Loucy (cell line): ENCODE data around the gene ENTR1.

Experiments used
- H2AFZ ChIP-seq: fragments of 200-600 bp; sonication (generic); 2 replicates; pipeline ENCODE4 v1.6.0; 2016; ENCODE audit warnings: antibody characterized with exemption, mild to moderate bottlenecking, low read length, moderate library complexity
- H3F3A ChIP-seq: fragments of 200-600 bp; 2 replicates; pipeline ENCODE4 v1.6.0; 2016; ENCODE audit warnings: antibody characterized with exemption, low read depth, mild to moderate bottlenecking
- H3K27me3 ChIP-seq: fragments of 200-600 bp; sonication (generic); 2 replicates; pipeline ENCODE4 v1.6.1; 2014; ENCODE audit warnings: low read length, mild to moderate bottlenecking; ENCODE audit not compliant: insufficient read depth, poor library complexity, severe bottlenecking
- H3K36me3 ChIP-seq: fragments of 200-600 bp; sonication (generic); 2 replicates; pipeline ENCODE4 v1.6.1; 2016; ENCODE audit warnings: low read length; ENCODE audit not compliant: insufficient read depth
- H3K4me1 ChIP-seq: fragments of 200-600 bp; sonication (generic); 2 replicates; pipeline ENCODE4 v1.5.1; 2014; ENCODE audit warnings: low read length, mild to moderate bottlenecking; ENCODE audit not compliant: insufficient read depth, poor library complexity, severe bottlenecking
- H3K4me2 ChIP-seq: fragments of 200-600 bp; sonication (generic); 2 replicates; pipeline ENCODE4 v1.6.0; 2014; ENCODE audit warnings: antibody characterized with exemption, low read length, low read depth, mild to moderate bottlenecking; ENCODE audit not compliant: poor library complexity, severe bottlenecking
- H3K4me3 ChIP-seq: fragments of 200-600 bp; sonication (generic); 2 replicates; pipeline ENCODE4 v1.5.1; 2014; ENCODE audit warnings: low read length, mild to moderate bottlenecking, mixed read lengths; ENCODE audit not compliant: poor library complexity, severe bottlenecking
- H3K79me2 ChIP-seq: fragments of 200-600 bp; sonication (generic); 2 replicates; pipeline ENCODE4 v1.6.1; 2014; ENCODE audit warnings: low read length; ENCODE audit not compliant: insufficient read depth
- H3K9ac ChIP-seq: fragments of 200-600 bp; sonication (generic); 2 replicates; pipeline ENCODE4 v1.6.0; 2014; ENCODE audit warnings: mild to moderate bottlenecking, low read depth, low read length, moderate library complexity; ENCODE audit not compliant: poor library complexity, severe bottlenecking
- H3K9me2 ChIP-seq: fragments of 200-600 bp; sonication (generic); replicated peaks from 2 replicates; pipeline ENCODE4 v1.6.1; 2016; ENCODE audit warnings: low read depth, low read length, mixed read lengths
- H3K9me3 ChIP-seq: fragments of 200-600 bp; sonication (generic); 2 replicates; pipeline ENCODE4 v1.6.1; 2014; ENCODE audit warnings: mild to moderate bottlenecking, antibody characterized with exemption, low read length, low read depth; ENCODE audit not compliant: insufficient read depth
- H4K20me1 ChIP-seq: fragments of 200-600 bp; sonication (generic); 2 replicates; pipeline ENCODE4 v1.6.0; 2014; ENCODE audit warnings: antibody characterized with exemption, low read length, mild to moderate bottlenecking; ENCODE audit not compliant: insufficient read depth, poor library complexity, severe bottlenecking
- EZH2phosphoT487 ChIP-seq: fragments of 200-600 bp; IDR thresholded peaks from 2 replicates; pipeline ENCODE4 v1.6.1; 2018; ENCODE audit warnings: antibody characterized with exemption, mild to moderate bottlenecking, moderate library complexity, borderline replicate concordance
- TF ChIP-seq, protein P1 (sequence below): fragments of 200-600 bp; sonication (generic); conservative IDR thresholded peaks from 2 replicates; pipeline ENCODE4 v1.5.1; 2014; ENCODE audit warnings: mild to moderate bottlenecking, antibody characterized with exemption, low read length

ENTR1 gene

DNA sequence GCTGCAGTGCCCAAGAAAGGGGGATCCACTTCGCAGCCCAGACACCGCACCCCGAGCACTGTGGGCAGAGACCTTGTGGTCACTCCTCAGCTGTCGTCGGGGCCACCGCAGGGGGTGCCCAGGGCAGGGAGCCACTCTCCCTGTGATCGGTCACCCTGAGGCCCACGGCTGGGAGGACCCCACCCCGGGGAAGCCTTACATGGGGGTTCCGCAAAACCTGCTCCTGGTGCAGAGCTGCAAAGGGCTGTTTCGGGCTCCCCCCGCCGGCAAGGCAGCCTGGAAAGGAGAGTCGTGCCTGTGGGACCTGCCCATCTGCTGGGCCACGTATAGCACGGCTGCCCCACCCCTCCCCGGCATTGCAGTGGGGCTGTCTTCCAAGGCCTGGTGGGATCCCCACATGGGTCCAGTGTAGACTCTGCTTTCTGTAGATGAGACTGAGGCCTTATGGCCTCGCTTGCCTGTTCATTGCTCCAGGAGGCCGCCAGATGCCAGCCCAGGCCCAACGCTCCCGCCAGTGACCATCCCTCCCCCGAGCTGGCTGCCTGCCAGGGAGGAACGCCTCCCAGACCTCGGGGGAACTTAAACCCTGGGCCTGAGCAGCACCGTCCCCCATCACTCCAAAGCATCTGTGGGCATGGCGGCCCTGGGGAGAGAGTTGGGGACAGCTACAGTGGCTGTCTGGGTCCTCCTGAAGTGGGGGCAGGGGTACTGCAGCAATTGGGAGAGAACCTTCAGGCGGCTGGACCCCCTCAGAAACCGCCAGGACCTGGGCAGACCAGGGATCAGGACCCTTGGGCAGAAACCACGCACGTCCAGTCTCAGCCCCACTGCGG lies 45.3 kb downstream of the ENTR1 start:
- no peak overlapping the region for H2AFZ ChIP-seq
- no peak overlapping the region for H3K4me3 ChIP-seq
- H4K20me1 ChIP-seq = peaks cover 7% of the 10 kb centered on the region
- H3K27me3 ChIP-seq = no peaks in the 10 kb centered on the region
- TF ChIP-seq, protein P1, sequence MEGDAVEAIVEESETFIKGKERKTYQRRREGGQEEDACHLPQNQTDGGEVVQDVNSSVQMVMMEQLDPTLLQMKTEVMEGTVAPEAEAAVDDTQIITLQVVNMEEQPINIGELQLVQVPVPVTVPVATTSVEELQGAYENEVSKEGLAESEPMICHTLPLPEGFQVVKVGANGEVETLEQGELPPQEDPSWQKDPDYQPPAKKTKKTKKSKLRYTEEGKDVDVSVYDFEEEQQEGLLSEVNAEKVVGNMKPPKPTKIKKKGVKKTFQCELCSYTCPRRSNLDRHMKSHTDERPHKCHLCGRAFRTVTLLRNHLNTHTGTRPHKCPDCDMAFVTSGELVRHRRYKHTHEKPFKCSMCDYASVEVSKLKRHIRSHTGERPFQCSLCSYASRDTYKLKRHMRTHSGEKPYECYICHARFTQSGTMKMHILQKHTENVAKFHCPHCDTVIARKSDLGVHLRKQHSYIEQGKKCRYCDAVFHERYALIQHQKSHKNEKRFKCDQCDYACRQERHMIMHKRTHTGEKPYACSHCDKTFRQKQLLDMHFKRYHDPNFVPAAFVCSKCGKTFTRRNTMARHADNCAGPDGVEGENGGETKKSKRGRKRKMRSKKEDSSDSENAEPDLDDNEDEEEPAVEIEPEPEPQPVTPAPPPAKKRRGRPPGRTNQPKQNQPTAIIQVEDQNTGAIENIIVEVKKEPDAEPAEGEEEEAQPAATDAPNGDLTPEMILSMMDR = no peak
- TF ChIP-seq EZH2phosphoT487 = no peak
- H3K79me2 ChIP-seq = no peaks in the 10 kb centered on the region
- no peaks in the 10 kb centered on the region for H3F3A ChIP-seq
- no peak overlapping the region for H3K9ac ChIP-seq
- no peak overlapping the region for H3K4me2 ChIP-seq
- H3K9me2 ChIP-seq = no peaks in the 10 kb centered on the region
- no peaks in the 10 kb centered on the region for H3K36me3 ChIP-seq
- H3K4me1 ChIP-seq = peaks cover 6% of the 10 kb centered on the region
- no peaks in the 10 kb centered on the region for H3K9me3 ChIP-seq

DNA sequence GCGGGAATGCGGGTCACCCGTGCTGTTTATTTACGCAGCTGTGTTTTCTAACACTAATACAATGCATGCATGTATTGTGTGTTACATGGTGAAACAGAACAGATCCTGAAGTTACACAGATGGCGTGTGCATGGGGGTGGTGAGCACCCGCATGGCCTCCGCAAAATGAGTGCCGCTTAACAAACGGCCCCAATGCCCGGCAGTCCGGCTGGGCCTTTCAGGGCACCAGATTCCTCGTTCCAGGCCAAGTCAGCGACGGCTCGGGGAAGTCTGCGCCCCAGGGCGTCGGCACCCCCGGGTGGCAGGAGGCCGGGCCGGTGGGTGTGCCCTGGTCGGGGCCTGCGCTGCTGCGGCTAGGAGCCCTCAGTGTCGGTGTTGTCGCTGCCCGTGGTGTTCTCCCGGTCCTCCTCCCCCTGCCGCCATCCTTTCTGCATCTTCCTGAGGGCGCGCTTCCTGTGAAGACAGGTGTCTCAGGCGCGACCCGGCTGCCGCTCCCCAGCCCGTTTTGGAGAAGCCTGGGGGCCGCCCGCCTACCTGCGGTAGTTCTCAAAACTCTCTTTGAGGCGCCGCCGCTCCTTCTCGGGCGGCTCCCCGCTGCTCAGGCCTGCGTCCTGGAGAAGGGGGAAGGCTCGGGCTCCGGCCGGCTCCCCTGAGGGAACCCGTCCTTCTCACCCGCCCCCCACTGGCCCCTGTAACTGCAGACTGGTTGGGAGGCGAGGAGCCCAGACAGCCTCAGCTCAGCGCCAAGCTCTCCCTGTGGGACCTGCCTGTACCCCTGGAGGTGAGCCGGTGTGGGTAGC lies 46.3 kb downstream of the ENTR1 start:
- H3K9me3 ChIP-seq = no peaks in the 10 kb centered on the region
- peak overlapping the region; percentile 65 for H3K9ac ChIP-seq
- H3F3A ChIP-seq = no peaks in the 10 kb centered on the region
- TF ChIP-seq EZH2phosphoT487 = no peak
- TF ChIP-seq, protein P1 = no peak
- peaks cover 6% of the 10 kb centered on the region for H3K4me1 ChIP-seq
- no peak overlapping the region for H2AFZ ChIP-seq
- no peaks in the 10 kb centered on the region for H3K9me2 ChIP-seq
- peak overlapping the region; percentile 99 for H3K4me3 ChIP-seq
- H4K20me1 ChIP-seq = peaks cover 7% of the 10 kb centered on the region
- peak overlapping the region; percentile 71 for H3K4me2 ChIP-seq
- no peaks in the 10 kb centered on the region for H3K27me3 ChIP-seq
- no peaks in the 10 kb centered on the region for H3K79me2 ChIP-seq
- H3K36me3 ChIP-seq = no peaks in the 10 kb centered on the region

DNA sequence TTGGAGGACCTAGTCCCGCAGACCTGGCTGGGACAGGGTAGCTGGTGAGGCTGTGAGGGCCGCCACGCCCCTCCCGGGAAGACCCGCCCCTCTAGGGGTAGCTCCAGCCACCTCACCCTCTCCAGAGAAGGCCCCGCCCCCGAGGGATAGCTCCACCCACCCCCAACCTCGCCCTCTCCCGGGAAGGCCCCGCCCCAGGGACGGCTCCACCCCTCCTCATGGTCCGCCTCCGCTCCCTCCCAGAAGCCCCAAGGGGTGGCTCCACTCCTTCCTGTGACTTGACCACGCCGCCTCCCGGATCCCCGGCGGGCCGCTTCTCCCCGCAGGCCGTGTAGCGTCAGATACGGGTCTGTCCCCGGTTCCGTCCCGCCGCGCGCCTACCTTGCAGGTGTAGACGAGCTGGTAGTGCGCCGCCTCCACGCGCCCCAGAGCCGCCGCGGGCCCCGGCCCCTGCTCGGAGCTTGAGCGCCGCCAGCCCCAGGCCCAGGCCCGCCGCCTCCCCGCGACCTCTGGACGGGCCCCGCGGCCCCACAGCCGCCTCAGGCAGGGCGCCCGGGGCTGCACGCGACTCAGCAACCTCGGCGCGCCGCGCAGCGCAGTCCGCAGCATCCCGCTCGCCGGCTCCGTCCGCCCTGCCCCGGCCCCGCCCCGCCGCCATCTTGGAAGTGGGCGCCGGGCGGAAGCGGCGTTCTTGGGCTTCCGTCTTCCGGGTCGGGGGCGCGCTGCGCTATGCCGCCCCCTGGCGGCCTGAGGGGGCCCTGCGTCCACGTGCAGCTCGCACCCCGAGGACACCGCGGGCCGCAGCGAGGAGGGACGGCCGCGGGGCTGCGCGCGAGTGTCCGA lies 47.1 kb downstream of the ENTR1 start, which contains the start of gene DNLZ:
Gene DNLZ (minus strand): TSS at position 639 of the 843 bp plus-strand sequence. CDS start 30 bp downstream, at position 609.
- Histone ChIP-seq H4K20me1 (peaks cover 7% of the 10 kb centered on the region), H3K4me3 (peak within 1 kb of the TSS; percentile 99), H3F3A (no peaks in the 10 kb centered on the region), H3K9ac (peak within 1 kb of the TSS; percentile 65), H3K79me2 (no peaks in the 10 kb centered on the region), H3K27me3 (no peaks in the 10 kb centered on the region), H3K9me2 (no peaks in the 10 kb centered on the region), H3K4me2 (peak within 1 kb of the TSS; percentile 71), H2AFZ (peak within 1 kb of the TSS; percentile 86), H3K36me3 (no peaks in the 10 kb centered on the region), H3K4me1 (peaks cover 6% of the 10 kb centered on the region), H3K9me3 (no peaks in the 10 kb centered on the region)
- no peak for TF ChIP-seq EZH2phosphoT487
- TF ChIP-seq, protein P1 = peak; percentile 77
